IMR-90 (cell line): ENCODE measurements around the gene FRMPD3. TPM values are rescaled to one million over a fixed set of nuclear protein-coding genes. Genes with fewer than 3 reads are reported as not detected.

Experiments used
- ATAC-seq: fragments of 200-7000 bp; cut with Tn5 transposase; 2 replicates; pipeline ENCODE4 v1.9.1; 2020; ENCODE audit warnings: low read depth, mild to moderate bottlenecking, moderate library complexity
- BruUV-seq: library from RNA; stranded (reverse); fragments of 400-500 nt; replicated peaks from 2 replicates; lab custom pipeline; 2021; lab: Mats Ljungman, UMichigan
- CTCF ChIA-PET: fragments of 300-600 bp; formaldehyde crosslinking; extraction: SDS; loops from one replicate; lab custom pipeline; 2021; ENCODE audit warnings: antibody characterized with exemption; lab: Yijun Ruan, JAX
- POLR2A ChIA-PET: fragments of 300-600 bp; sonication (Branson Sonifier 250); formaldehyde crosslinking; loops from one replicate; lab custom pipeline; 2022; ENCODE audit warnings: antibody characterized with exemption; ENCODE audit not compliant: unreplicated experiment; lab: Charles Lee
- DNase-seq: peaks from one replicate; pipeline ENCODE4 v3.0.0; 2013
- H2AFZ ChIP-seq: replicated peaks from 2 replicates; pipeline ENCODE3; 2013; ENCODE audit warnings: low read length, mild to moderate bottlenecking; ENCODE audit not compliant: poor library complexity
- H2AK5ac ChIP-seq: 2 replicates; pipeline ENCODE4 v1.6.1; 2013; ENCODE audit warnings: low read depth, low read length, inconsistent platforms
- H2AK9ac ChIP-seq: replicated peaks from 2 replicates; pipeline ENCODE3; 2013; ENCODE audit warnings: mild to moderate bottlenecking, low read depth, low read length, moderate library complexity; ENCODE audit not compliant: poor library complexity
- H2BK120ac ChIP-seq: 2 replicates; pipeline ENCODE4 v1.6.1; 2013; ENCODE audit warnings: low read depth, low read length, inconsistent platforms
- H2BK15ac ChIP-seq: 3 replicates; pipeline ENCODE4 v1.6.1; 2013; ENCODE audit warnings: low read depth, low read length, inconsistent platforms
- H2BK20ac ChIP-seq: 2 replicates; pipeline ENCODE4 v1.6.1; 2013; ENCODE audit warnings: low read depth, mild to moderate bottlenecking, inconsistent platforms, low read length, moderate library complexity
- H2BK5ac ChIP-seq: 2 replicates; pipeline ENCODE4 v1.6.1; 2013; ENCODE audit warnings: mild to moderate bottlenecking, low read depth, low read length, inconsistent platforms; ENCODE audit not compliant: poor library complexity, severe bottlenecking
- H3K14ac ChIP-seq: replicated peaks from 2 replicates; pipeline ENCODE4 v1.6.1; 2013; ENCODE audit warnings: low read depth, low read length, inconsistent platforms
- H3K18ac ChIP-seq: 2 replicates; pipeline ENCODE4 v1.6.1; 2013; ENCODE audit warnings: low read depth, low read length, control low read depth
- H3K23ac ChIP-seq: 2 replicates; pipeline ENCODE4 v1.6.1; 2013; ENCODE audit warnings: low read depth, low read length, inconsistent platforms
- H3K27ac ChIP-seq: 2 replicates; pipeline ENCODE4 v1.5.1; 2013; ENCODE audit warnings: mild to moderate bottlenecking, control low read depth, low read length; ENCODE audit not compliant: insufficient read depth
- H3K27me3 ChIP-seq: 2 replicates; pipeline ENCODE4 v1.6.1; 2013; ENCODE audit warnings: low read length; ENCODE audit not compliant: control insufficient read depth, insufficient read depth
- H3K36me3 ChIP-seq: 2 replicates; pipeline ENCODE4 v1.6.1; 2013; ENCODE audit warnings: low read length, mixed read lengths; ENCODE audit not compliant: control insufficient read depth, insufficient read depth
- H3K4ac ChIP-seq: 2 replicates; pipeline ENCODE4 v1.6.1; 2013; ENCODE audit warnings: low read depth, low read length, inconsistent platforms
- H3K4me1 ChIP-seq: 2 replicates; pipeline ENCODE4 v1.6.1; 2013; ENCODE audit warnings: low read length, mixed read lengths; ENCODE audit not compliant: control insufficient read depth, insufficient read depth
- H3K4me2 ChIP-seq: 2 replicates; pipeline ENCODE4 v1.6.1; 2013; ENCODE audit warnings: low read depth, mild to moderate bottlenecking, control low read depth, low read length, moderate library complexity
- H3K4me3 ChIP-seq: 2 replicates; pipeline ENCODE4 v1.5.1; 2013; ENCODE audit warnings: low read depth, mild to moderate bottlenecking, control low read depth, low read length, moderate library complexity; ENCODE audit not compliant: insufficient read depth
- H3K56ac ChIP-seq: 2 replicates; pipeline ENCODE4 v1.6.1; 2013; ENCODE audit warnings: low read length, inconsistent platforms; ENCODE audit not compliant: insufficient read depth; ENCODE audit errors: extremely low read depth
- H3K79me1 ChIP-seq, 2 experiments: 2 replicates each; pipeline ENCODE4 v1.6.1; 2013; ENCODE audit warnings: low read length in 2 of 2, inconsistent platforms in 1 of 2, low read depth in 1 of 2
- H3K9ac ChIP-seq: 2 replicates; pipeline ENCODE4 v1.6.1; 2013; ENCODE audit warnings: low read depth, low read length, control low read depth
- H3K9me1 ChIP-seq: 2 replicates; pipeline ENCODE4 v1.6.1; 2013; ENCODE audit warnings: low read length, inconsistent platforms; ENCODE audit not compliant: insufficient read depth
- H3K9me3 ChIP-seq: 2 replicates; pipeline ENCODE4 v1.6.1; 2013; ENCODE audit warnings: low read length; ENCODE audit not compliant: control insufficient read depth, insufficient read depth
- H4K20me1 ChIP-seq: 2 replicates; pipeline ENCODE4 v1.6.1; 2013; ENCODE audit warnings: low read length, inconsistent platforms; ENCODE audit not compliant: insufficient read depth
- H4K5ac ChIP-seq: 2 replicates; pipeline ENCODE4 v1.6.1; 2013; ENCODE audit warnings: mild to moderate bottlenecking, low read depth, low read length, control low read depth
- H4K8ac ChIP-seq, 2 experiments: 2 replicates each; pipeline ENCODE4 v1.6.1; 2013; ENCODE audit warnings: low read depth in 2 of 2, low read length in 2 of 2, control low read depth in 1 of 2, inconsistent platforms in 1 of 2
- H4K91ac ChIP-seq: 2 replicates; pipeline ENCODE4 v1.6.1; 2013; ENCODE audit warnings: low read depth, low read length, inconsistent platforms; ENCODE audit not compliant: insufficient read depth
- CEBPB ChIP-seq: IDR thresholded peaks from 2 replicates; pipeline ENCODE4 v1.6.1; 2012; ENCODE audit warnings: low read depth, low read length, improper control_type of control experiment
- CHD1 ChIP-seq: IDR thresholded peaks from 2 replicates; pipeline ENCODE4 v1.6.1; 2012; ENCODE audit warnings: low read depth, low read length, improper control_type of control experiment
- FOS ChIP-seq: fragments of 150-350 bp; IDR thresholded peaks from 2 replicates; pipeline ENCODE4 v1.6.1; 2016; ENCODE audit warnings: low read depth, low read length
- MAFK ChIP-seq: IDR thresholded peaks from 2 replicates; pipeline ENCODE4 v1.6.1; 2012; ENCODE audit warnings: low read depth, low read length, improper control_type of control experiment
- MXI1 ChIP-seq: IDR thresholded peaks from 2 replicates; pipeline ENCODE4 v1.6.1; 2012; ENCODE audit warnings: low read depth, mild to moderate bottlenecking, low read length, moderate library complexity, borderline replicate concordance
- NFE2L2 ChIP-seq: fragments of 150-350 bp; IDR thresholded peaks from 2 replicates; pipeline ENCODE4 v1.6.1; 2016; ENCODE audit warnings: low read depth, mild to moderate bottlenecking, low read length
- POLR2A ChIP-seq: IDR thresholded peaks from 2 replicates; pipeline ENCODE4 v1.6.1; 2012; ENCODE audit warnings: mild to moderate bottlenecking, low read depth, low read length
- RAD21 ChIP-seq: IDR thresholded peaks from 2 replicates; pipeline ENCODE4 v1.6.1; 2012; ENCODE audit warnings: low read length, improper control_type of control experiment
- RCOR1 ChIP-seq: IDR thresholded peaks from 2 replicates; pipeline ENCODE4 v1.6.1; 2012; ENCODE audit warnings: mild to moderate bottlenecking, low read length, improper control_type of control experiment; ENCODE audit not compliant: insufficient replicate concordance
- RFX5 ChIP-seq: IDR thresholded peaks from 2 replicates; pipeline ENCODE4 v1.8.0; 2012; ENCODE audit warnings: low read depth, mild to moderate bottlenecking, low read length, moderate library complexity
- SMC3 ChIP-seq: fragments of 150-350 bp; IDR thresholded peaks from 2 replicates; pipeline ENCODE4 v1.6.1; 2016; ENCODE audit warnings: low read depth, mild to moderate bottlenecking, antibody characterized with exemption, low read length, moderate library complexity
- WGBS, 2 experiments: methylation state at CpG; one replicate each; pipeline versions ENCODE4 v1.1.5 to v1.1.7; 2013; ENCODE audit warnings: missing lambda C conversion rate in 2 of 2; ENCODE audit not compliant: insufficient read length in 1 of 2; ENCODE audit errors: extremely low coverage in 2 of 2; 5-methylcytosine and 5-hydroxymethylcytosine counted together
- dilution Hi-C: fragments of 300-500 bp; cut with HindIII; formaldehyde crosslinking; loops from one replicate; pipeline ENCODE4 v1.14.3; 2018; ENCODE audit warnings: low sequenced_read_pairs; ENCODE audit not compliant: unreplicated experiment
- in situ Hi-C: fragments of 300-500 bp; cut with MboI; formaldehyde crosslinking; loops from 3 replicates; pipeline ENCODE4 v1.14.3; 2019; ENCODE audit warnings: low sequenced_read_pairs, inconsistent platforms, mixed read lengths
- intact Hi-C: fragments of 100-400 bp; cut with micrococcal nuclease; formaldehyde crosslinking; loops from 2 replicates; pipeline ENCODE4 v1.10.0; 2022
- polyA plus RNA-seq, 3 experiments: library from polyadenylated mRNA; depleted of rRNA; stranded (reverse); fragments of >200 nt; gene quantifications; 2 replicates each; pipeline ENCODE4 v1.2.3, GENCODE V29; 2012; ENCODE audit warnings: low replicate concordance in 1 of 3
- total RNA-seq: library from RNA; depleted of rRNA; stranded (reverse); fragments of >200 nt; gene quantifications from 2 replicates; pipeline ENCODE4 v1.2.3, GENCODE V29; 2012
- TF ChIP-seq, protein P1 (sequence below): conservative IDR thresholded peaks from 2 replicates; pipeline ENCODE4 v1.5.1; 2012; ENCODE audit warnings: mild to moderate bottlenecking, low read depth, low read length, improper control_type of control experiment
- TF ChIP-seq, protein P2 (sequence below): fragments of 150-350 bp; IDR thresholded peaks from 2 replicates; pipeline ENCODE4 v1.6.1; 2016; ENCODE audit warnings: low read depth, mild to moderate bottlenecking, low read length, moderate library complexity, borderline replicate concordance

FRMPD3 gene
- total and polyA plus RNA-seq, 2 of the 4 experiments (the other 2 are of a cell fraction) = under 0.01 to 0.19 TPM

- in situ Hi-C loops = no loop called here
- no peak overlapping the region for H3K18ac ChIP-seq
- POLR2A ChIA-PET = no interaction called here
- H2BK20ac ChIP-seq = no peak overlapping the region
- no peak overlapping the region for H3K9ac ChIP-seq
- H3K4me3 ChIP-seq = no peak overlapping the region
- H3K9me3 ChIP-seq = no peaks in the 10 kb centered on the region; the same call in 1 of the 2 replicates
- H3K27ac ChIP-seq = no peak overlapping the region
- no TSS peak for BruUV-seq
- no peaks in the 10 kb centered on the region for H3K4me1 ChIP-seq
- H2AK9ac ChIP-seq = no peak overlapping the region
- H4K91ac ChIP-seq = no peak overlapping the region
- no peak overlapping the region for H3K4me2 ChIP-seq
- no peaks in the 10 kb centered on the region for H4K20me1 ChIP-seq
- no peak overlapping the region for H2BK120ac ChIP-seq
- no peak for TF ChIP-seq POLR2A
- TF ChIP-seq CHD1 = no peak
- no peak for TF ChIP-seq SMC3
- no peak for TF ChIP-seq FOS
- TF ChIP-seq MAFK = no peak
- TF ChIP-seq RCOR1 = no peak
- TF ChIP-seq CEBPB = no peak
- no peak for TF ChIP-seq MXI1
- TF ChIP-seq RAD21 = no peak
- no peak for TF ChIP-seq RFX5
- no peak for TF ChIP-seq NFE2L2
- TF ChIP-seq, protein P1, sequence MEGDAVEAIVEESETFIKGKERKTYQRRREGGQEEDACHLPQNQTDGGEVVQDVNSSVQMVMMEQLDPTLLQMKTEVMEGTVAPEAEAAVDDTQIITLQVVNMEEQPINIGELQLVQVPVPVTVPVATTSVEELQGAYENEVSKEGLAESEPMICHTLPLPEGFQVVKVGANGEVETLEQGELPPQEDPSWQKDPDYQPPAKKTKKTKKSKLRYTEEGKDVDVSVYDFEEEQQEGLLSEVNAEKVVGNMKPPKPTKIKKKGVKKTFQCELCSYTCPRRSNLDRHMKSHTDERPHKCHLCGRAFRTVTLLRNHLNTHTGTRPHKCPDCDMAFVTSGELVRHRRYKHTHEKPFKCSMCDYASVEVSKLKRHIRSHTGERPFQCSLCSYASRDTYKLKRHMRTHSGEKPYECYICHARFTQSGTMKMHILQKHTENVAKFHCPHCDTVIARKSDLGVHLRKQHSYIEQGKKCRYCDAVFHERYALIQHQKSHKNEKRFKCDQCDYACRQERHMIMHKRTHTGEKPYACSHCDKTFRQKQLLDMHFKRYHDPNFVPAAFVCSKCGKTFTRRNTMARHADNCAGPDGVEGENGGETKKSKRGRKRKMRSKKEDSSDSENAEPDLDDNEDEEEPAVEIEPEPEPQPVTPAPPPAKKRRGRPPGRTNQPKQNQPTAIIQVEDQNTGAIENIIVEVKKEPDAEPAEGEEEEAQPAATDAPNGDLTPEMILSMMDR = no peak
- TF ChIP-seq, protein P2, sequence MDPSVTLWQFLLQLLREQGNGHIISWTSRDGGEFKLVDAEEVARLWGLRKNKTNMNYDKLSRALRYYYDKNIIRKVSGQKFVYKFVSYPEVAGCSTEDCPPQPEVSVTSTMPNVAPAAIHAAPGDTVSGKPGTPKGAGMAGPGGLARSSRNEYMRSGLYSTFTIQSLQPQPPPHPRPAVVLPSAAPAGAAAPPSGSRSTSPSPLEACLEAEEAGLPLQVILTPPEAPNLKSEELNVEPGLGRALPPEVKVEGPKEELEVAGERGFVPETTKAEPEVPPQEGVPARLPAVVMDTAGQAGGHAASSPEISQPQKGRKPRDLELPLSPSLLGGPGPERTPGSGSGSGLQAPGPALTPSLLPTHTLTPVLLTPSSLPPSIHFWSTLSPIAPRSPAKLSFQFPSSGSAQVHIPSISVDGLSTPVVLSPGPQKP = no peak
- no peak overlapping the region for H3K56ac ChIP-seq
- no peak overlapping the region for H3K4ac ChIP-seq
- H2BK15ac ChIP-seq = no peak overlapping the region
- no peaks in the 10 kb centered on the region for H3K79me1 ChIP-seq
- CTCF ChIA-PET = no interaction called here
- DNase-seq = no peak
- H3K36me3 ChIP-seq = no peaks in the 10 kb centered on the region
- no peak overlapping the region for H4K5ac ChIP-seq
- 0% methylated on average over 1 of the region's 6 CpGs; no CpG with 5 or more reads in 1 of the 2 experiments for WGBS, 2 experiments
- dilution Hi-C loops = no loop called here
- H4K8ac ChIP-seq = no peak overlapping the region
- H3K9me1 ChIP-seq = no peaks in the 10 kb centered on the region
- H3K23ac ChIP-seq = no peak overlapping the region
- no peak for ATAC-seq
- no peak overlapping the region for H3K14ac ChIP-seq
- no peak overlapping the region for H2BK5ac ChIP-seq
- H3K27me3 ChIP-seq = peaks cover 55% of the 10 kb centered on the region
- no peak overlapping the region for H2AK5ac ChIP-seq
- no peak overlapping the region for H2AFZ ChIP-seq
- intact Hi-C loops = no loop called here
Observed at GRCh38 chrX:107452581-107452980, 3.1 kb downstream of the FRMPD3 start.
